HCT116 (cell line): Measurements from ENCODE around the gene OR6A2. TPM values are rescaled to one million over a fixed set of nuclear protein-coding genes. Genes with fewer than 3 reads are reported as not detected.

Experiments used
- ATAC-seq: fragments of 200-7000 bp; cut with Tn5 transposase; 2 replicates; pipeline ENCODE4 v1.9.1; 2020; ENCODE audit warnings: mild to moderate bottlenecking, moderate library complexity
- BruUV-seq: library from RNA; stranded (reverse); fragments of 400-500 nt; replicated peaks from 2 replicates; lab custom pipeline; 2021; lab: Mats Ljungman, UMichigan
- CTCF ChIA-PET: fragments of 300-600 bp; sonication (Branson Sonifier 250); formaldehyde crosslinking; loops from one replicate; lab custom pipeline; 2021; ENCODE audit warnings: antibody characterized with exemption; lab: Charles Lee
- POLR2A ChIA-PET: fragments of 300-600, 350-600 bp; sonication (Branson Sonifier 250); formaldehyde crosslinking; loops from one replicate; lab custom pipeline; 2021; ENCODE audit warnings: antibody characterized with exemption; lab: Charles Lee
- RAD21 ChIA-PET, 2 experiments: fragments of 300-600 bp; sonication (Branson Sonifier 250); formaldehyde crosslinking; loops; one replicate each; lab custom pipeline; 2023; ENCODE audit warnings: low total read pairs in 2 of 2; ENCODE audit not compliant: uncharacterized antibody in 2 of 2, unreplicated experiment in 2 of 2, low non-redundant PET in 1 of 2; lab: Charles Lee
- DNase-seq: peaks from one replicate; pipeline ENCODE4 v3.0.0-alpha.2; 2010; ENCODE audit warnings: low read depth, low spot score
- H2AFZ ChIP-seq: fragments of 200-600 bp; shearing (Covaris generic), sonication (generic); 2 replicates; pipeline ENCODE4 v1.6.1; 2017; ENCODE audit warnings: low read depth, mixed run types, mixed read lengths, antibody characterized with exemption, low read length; ENCODE audit not compliant: poor library complexity, severe bottlenecking
- H3K27ac ChIP-seq: 2 replicates; pipeline ENCODE4 v1.5.1; 2012; ENCODE audit warnings: low read depth, low read length
- H3K27me3 ChIP-seq: fragments of 200-600 bp; sonication (generic); 2 replicates; pipeline ENCODE4 v1.6.1; 2016; ENCODE audit warnings: mixed run types, low read length, mixed read lengths; ENCODE audit not compliant: insufficient read depth
- H3K36me3 ChIP-seq, 2 experiments: fragments of 200-500 bp in 1 of 2; fragments of 200-600 bp in 1 of 2; sonication (Bioruptor generic) in 1 of 2; sonication (generic) in 1 of 2; 2 replicates each; pipeline versions ENCODE4 v1.5.1 to v1.6.1; 2014 to 2016; ENCODE audit warnings: low read length in 2 of 2, inconsistent platforms in 1 of 2, mixed read lengths in 1 of 2, mixed run types in 1 of 2; ENCODE audit not compliant: insufficient read depth in 2 of 2, control insufficient read depth in 1 of 2
- H3K4me1 ChIP-seq, 2 experiments: fragments of 200-600 bp in 1 of 2; sonication (generic) in 1 of 2; 2 replicates each; pipeline versions ENCODE4 v1.5.1 to v1.6.1; 2012 to 2017; ENCODE audit warnings: low read length in 2 of 2, inconsistent platforms in 1 of 2, mild to moderate bottlenecking in 1 of 2, mixed read lengths in 1 of 2, mixed run types in 1 of 2, moderate library complexity in 1 of 2; ENCODE audit not compliant: insufficient read depth in 2 of 2, control insufficient read depth in 1 of 2
- H3K4me2 ChIP-seq: fragments of 200-600 bp; sonication (generic); 2 replicates; pipeline ENCODE4 v1.6.1; 2017; ENCODE audit warnings: mixed run types, low read length, mixed read lengths
- H3K4me3 ChIP-seq, 2 experiments: fragments of 200-600 bp in 1 of 2; sonication (generic) in 1 of 2; replicated peaks in 1 of 2; 2 replicates each; pipeline ENCODE4 v1.5.1; 2011 to 2016; ENCODE audit warnings: low read length in 2 of 2, control low read depth in 1 of 2, low read depth in 1 of 2, mild to moderate bottlenecking in 1 of 2, mixed read lengths in 1 of 2, mixed run types in 1 of 2
- H3K79me2 ChIP-seq: fragments of 200-600 bp; sonication (generic); 2 replicates; pipeline ENCODE4 v1.6.1; 2017; ENCODE audit warnings: mild to moderate bottlenecking, mixed run types, low read length, moderate library complexity, mixed read lengths; ENCODE audit not compliant: insufficient read depth
- H3K9ac ChIP-seq: fragments of 200-600 bp; sonication (generic); 2 replicates; pipeline ENCODE4 v1.6.1; 2016; ENCODE audit warnings: low read length, mixed read lengths
- H3K9me2 ChIP-seq: fragments of 200-600 bp; sonication (generic), shearing (Covaris generic); 2 replicates; pipeline ENCODE4 v1.6.1; 2017; ENCODE audit warnings: mixed run types, mild to moderate bottlenecking, moderate library complexity; ENCODE audit not compliant: insufficient read depth
- H3K9me3 ChIP-seq, 2 experiments: fragments of 200-500 bp in 1 of 2; fragments of 200-600 bp in 1 of 2; sonication (Bioruptor generic) in 1 of 2; sonication (generic) in 1 of 2; 2 replicates each; pipeline ENCODE4 v1.6.1; 2014 to 2017; ENCODE audit warnings: low read length in 2 of 2, mixed read lengths in 2 of 2, inconsistent platforms in 1 of 2, low read depth in 1 of 2, mild to moderate bottlenecking in 1 of 2, mixed run types in 1 of 2, moderate library complexity in 1 of 2; ENCODE audit not compliant: control insufficient read depth in 1 of 2, insufficient read depth in 1 of 2
- H4K20me1 ChIP-seq: fragments of 200-600 bp; sonication (generic), shearing (Covaris generic); 2 replicates; pipeline ENCODE4 v1.6.1; 2017; ENCODE audit warnings: mixed run types, mild to moderate bottlenecking, moderate library complexity; ENCODE audit not compliant: insufficient read depth
- CBX3 ChIP-seq: IDR thresholded peaks from 2 replicates; pipeline ENCODE4 v1.6.1; 2012; ENCODE audit warnings: low read depth
- EGR1 ChIP-seq: IDR thresholded peaks from 2 replicates; pipeline ENCODE4 v1.6.1; 2012; ENCODE audit warnings: low read depth
- ELF1 ChIP-seq: IDR thresholded peaks from 2 replicates; pipeline ENCODE4 v1.6.1; 2012; ENCODE audit warnings: low read depth, borderline replicate concordance
- SIN3A ChIP-seq: IDR thresholded peaks from 2 replicates; pipeline ENCODE4 v1.6.1; 2012; ENCODE audit warnings: low read depth
- SP1 ChIP-seq: IDR thresholded peaks from 2 replicates; pipeline ENCODE4 v1.6.1; 2012; ENCODE audit warnings: low read depth
- TCF7L2 ChIP-seq: IDR thresholded peaks from 2 replicates; pipeline ENCODE4 v1.7.0; 2011; ENCODE audit warnings: borderline replicate concordance, inconsistent platforms; ENCODE audit not compliant: insufficient read depth, insufficient read length; ENCODE audit errors: extremely low read depth
- YY1 ChIP-seq: IDR thresholded peaks from 2 replicates; pipeline ENCODE4 v1.6.1; 2011; ENCODE audit warnings: low read length, low read depth, moderate library complexity, mild to moderate bottlenecking; ENCODE audit not compliant: insufficient replicate concordance; ENCODE audit errors: extremely low read depth
- intact Hi-C: fragments of 100-400 bp; cut with micrococcal nuclease; formaldehyde crosslinking; loops from 2 replicates; pipeline ENCODE4 v1.10.0; 2022
- total RNA-seq: library from RNA; stranded (reverse); gene quantifications from one replicate; pipeline ENCODE4 v1.2.1, GENCODE V29; 2021; ENCODE audit not compliant: unreplicated experiment
- TF ChIP-seq, protein P1 (sequence below): IDR thresholded peaks from 2 replicates; pipeline ENCODE4 v1.6.1; 2012
- TF ChIP-seq, protein P2 (sequence below): IDR thresholded peaks from 2 replicates; pipeline ENCODE4 v1.6.1; 2011; ENCODE audit warnings: mild to moderate bottlenecking, low read length, moderate library complexity; ENCODE audit not compliant: insufficient replicate concordance; ENCODE audit errors: extremely low read depth

OR6A2 gene
- total RNA-seq, 1 experiment from 2014 or later: 0.22 TPM

DNA sequence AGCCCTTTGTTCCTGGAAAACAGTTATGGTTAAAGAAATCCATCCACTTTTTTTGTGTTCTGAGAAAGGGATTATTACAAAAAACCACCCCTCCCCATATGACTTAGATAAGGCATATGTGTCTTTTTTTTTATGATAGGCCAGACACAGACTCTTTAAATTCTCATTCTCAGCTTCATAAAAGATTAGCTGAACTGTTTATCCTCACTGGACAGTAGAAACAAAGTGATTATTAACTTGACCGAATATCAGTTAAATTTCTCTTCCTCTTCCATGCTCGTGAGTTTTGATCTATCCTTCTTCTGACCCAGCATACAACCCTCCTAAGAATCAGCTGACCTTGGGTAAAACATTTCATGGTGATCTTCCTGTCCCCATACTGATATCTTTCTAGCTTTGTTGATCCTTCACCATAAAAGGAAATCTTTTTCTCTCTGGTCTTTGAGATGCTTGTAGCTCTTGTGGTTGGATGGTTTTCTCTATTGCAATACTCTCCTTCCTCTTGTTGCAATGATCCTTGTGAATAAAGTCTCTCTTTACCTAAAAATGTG is 53.9 kb downstream of the OR6A2 start:
- TF ChIP-seq, protein P1, sequence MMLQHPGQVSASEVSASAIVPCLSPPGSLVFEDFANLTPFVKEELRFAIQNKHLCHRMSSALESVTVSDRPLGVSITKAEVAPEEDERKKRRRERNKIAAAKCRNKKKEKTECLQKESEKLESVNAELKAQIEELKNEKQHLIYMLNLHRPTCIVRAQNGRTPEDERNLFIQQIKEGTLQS: no peak
- TF ChIP-seq TCF7L2 (no peak), CBX3 (no peak), SIN3A (no peak), YY1 (no peak), EGR1 (no peak), SP1 (no peak), ELF1 (no peak)
- TF ChIP-seq, protein P2, sequence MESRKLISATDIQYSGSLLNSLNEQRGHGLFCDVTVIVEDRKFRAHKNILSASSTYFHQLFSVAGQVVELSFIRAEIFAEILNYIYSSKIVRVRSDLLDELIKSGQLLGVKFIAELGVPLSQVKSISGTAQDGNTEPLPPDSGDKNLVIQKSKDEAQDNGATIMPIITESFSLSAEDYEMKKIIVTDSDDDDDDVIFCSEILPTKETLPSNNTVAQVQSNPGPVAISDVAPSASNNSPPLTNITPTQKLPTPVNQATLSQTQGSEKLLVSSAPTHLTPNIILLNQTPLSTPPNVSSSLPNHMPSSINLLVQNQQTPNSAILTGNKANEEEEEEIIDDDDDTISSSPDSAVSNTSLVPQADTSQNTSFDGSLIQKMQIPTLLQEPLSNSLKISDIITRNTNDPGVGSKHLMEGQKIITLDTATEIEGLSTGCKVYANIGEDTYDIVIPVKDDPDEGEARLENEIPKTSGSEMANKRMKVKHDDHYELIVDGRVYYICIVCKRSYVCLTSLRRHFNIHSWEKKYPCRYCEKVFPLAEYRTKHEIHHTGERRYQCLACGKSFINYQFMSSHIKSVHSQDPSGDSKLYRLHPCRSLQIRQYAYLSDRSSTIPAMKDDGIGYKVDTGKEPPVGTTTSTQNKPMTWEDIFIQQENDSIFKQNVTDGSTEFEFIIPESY: no peak
- no TSS peak for BruUV-seq
- Histone ChIP-seq H2AFZ (no peak overlapping the region), H3K9me3 (no peaks in the 10 kb centered on the region), H3K27me3 (peaks cover 88% of the 10 kb centered on the region), H3K9me2 (no peaks in the 10 kb centered on the region), H3K4me3 (no peak overlapping the region), H3K4me1 (no peaks in the 10 kb centered on the region), H4K20me1 (no peaks in the 10 kb centered on the region), H3K79me2 (no peaks in the 10 kb centered on the region), H3K27ac (no peak overlapping the region), H3K36me3 (no peaks in the 10 kb centered on the region), H3K4me2 (no peak overlapping the region), H3K9ac (no peak overlapping the region)
- intact Hi-C loops: no loop called here
- ATAC-seq (no peak), DNase-seq (no peak)
- CTCF ChIA-PET: interaction anchor here (1.7 kb wide), 1 partner anchor 10 kb away, joined by 18 read pairs; no protein-coding TSS in a partner anchor
- RAD21 ChIA-PET: no interaction called here
- POLR2A ChIA-PET: no interaction called here
